Uterus (tissue), 2 donors: ENCODE measurements around the gene LHFPL6.

Source experiments
- CTCF ChIP-seq, 4 experiments: fragments of 200-600 bp in 2 of 4; fragments of 450-650 bp in 2 of 4; sonication (generic) in 2 of 4; IDR thresholded peaks; one replicate each; pipeline ENCODE4 v1.5.1; 2016 to 2019; ENCODE audit warnings: antibody characterized with exemption in 4 of 4, mild to moderate bottlenecking in 2 of 4, moderate library complexity in 1 of 4
- POLR2A ChIP-seq, 2 donors: fragments of 450-650 bp; IDR thresholded peaks; one replicate each; pipeline ENCODE4 v1.6.1; 2016; ENCODE audit warnings: antibody characterized with exemption in 2 of 2, mild to moderate bottlenecking in 1 of 2, moderate library complexity in 1 of 2

- TF ChIP-seq CTCF (IDR thresholded peaks at IDR 0.05) (no peak), POLR2A (IDR thresholded peaks at IDR 0.05) (no peak)
Observed at GRCh38 chr13:39516096-39516495, 86.9 kb downstream of the LHFPL6 start.
